K562 (cell line): Measurements from ENCODE around the gene TNIK. TPM values are rescaled to one million over a fixed set of nuclear protein-coding genes. Genes with fewer than 3 reads are reported as not detected.

Source experiments
- ATAC-seq: fragments of 200-7000 bp; cut with Tn5 transposase; 3 replicates; pipeline ENCODE4 v1.9.1; 2020; ENCODE audit warnings: moderate library complexity
- BruUV-seq: library from RNA; stranded (reverse); fragments of 400-500 nt; replicated peaks from 2 replicates; lab custom pipeline; 2021; lab: Mats Ljungman, UMichigan
- CTCF ChIA-PET: fragments of 300-600 bp; formaldehyde crosslinking; extraction: SDS; loops from one replicate; lab custom pipeline; 2021; ENCODE audit warnings: low intra/inter-chr PET ratio; lab: Yijun Ruan, JAX
- POLR2A ChIA-PET: fragments of 300-600, 350-650 bp; sonication (Branson Sonifier 250); formaldehyde crosslinking; extraction: SDS; loops from one replicate; lab custom pipeline; 2021; ENCODE audit warnings: antibody characterized with exemption, inconsistent platforms; lab: Yijun Ruan, JAX
- DNase-seq, 4 experiments: peaks; one replicate each; pipeline versions ENCODE4 v3.0.0 to v3.0.0-alpha.2; 2011 to 2018; ENCODE audit warnings: low spot score in 3 of 4, mixed read lengths in 3 of 4; ENCODE audit errors: extremely low read depth in 1 of 4
- FAIRE-seq: peaks from 2 replicates; lab custom pipeline; 2011; peaks lifted over from hg19 to GRCh38; lab: Jason Lieb, UNC
- H2AFZ ChIP-seq: 2 replicates; pipeline ENCODE4 v1.6.0; 2011; ENCODE audit warnings: low read depth, low read length, control low read depth, inconsistent platforms
- H3K27ac ChIP-seq: fragments of 200-600 bp; 3 replicates; pipeline ENCODE4 v1.8.0; 2011; ENCODE audit warnings: low read depth, mild to moderate bottlenecking, control low read depth, inconsistent platforms, low read length, moderate library complexity, mixed read lengths; ENCODE audit errors: extremely low read depth
- H3K27me3 ChIP-seq, 2 experiments: fragments of 300-600 bp in 1 of 2; 2 replicates in 1 of 2; 3 replicates in 1 of 2; pipeline versions ENCODE4 v1.6.0 to v1.8.0; 2011; ENCODE audit warnings: inconsistent platforms in 2 of 2, low read length in 2 of 2, mild to moderate bottlenecking in 1 of 2, mixed read lengths in 1 of 2, moderate library complexity in 1 of 2; ENCODE audit not compliant: control insufficient read depth in 2 of 2, insufficient read depth in 2 of 2
- H3K36me3 ChIP-seq: fragments of 300-600 bp; 3 replicates; pipeline ENCODE4 v1.8.0; 2011; ENCODE audit warnings: mild to moderate bottlenecking, low read length, inconsistent platforms; ENCODE audit not compliant: control insufficient read depth, insufficient read depth
- H3K4me1 ChIP-seq, 2 experiments: fragments of 200-600 bp in 1 of 2; replicated peaks in 1 of 2; 2 replicates in 1 of 2; 3 replicates in 1 of 2; pipeline versions ENCODE4 v1.5.1 to v1.8.0; 2011; ENCODE audit warnings: inconsistent platforms in 2 of 2, low read length in 2 of 2, mild to moderate bottlenecking in 1 of 2, mixed read lengths in 1 of 2, moderate library complexity in 1 of 2; ENCODE audit not compliant: control insufficient read depth in 2 of 2, insufficient read depth in 2 of 2
- H3K4me2 ChIP-seq: 2 replicates; pipeline ENCODE4 v1.6.1; 2011; ENCODE audit warnings: low read length, control low read depth, inconsistent platforms, mixed read lengths; ENCODE audit not compliant: insufficient read depth
- H3K4me3 ChIP-seq: fragments of 200-600 bp; sonication (generic), shearing (Covaris generic); 2 replicates; pipeline ENCODE4 v1.5.1; 2016; ENCODE audit warnings: control low read depth, inconsistent platforms
- H3K79me2 ChIP-seq: fragments of 200-600 bp; 3 replicates; pipeline ENCODE4 v1.8.0; 2011; ENCODE audit warnings: low read length, inconsistent platforms; ENCODE audit not compliant: control insufficient read depth, insufficient read depth
- H3K9ac ChIP-seq, 2 experiments: 2 replicates each; pipeline versions ENCODE4 v1.6.0 to v1.6.1; 2011; ENCODE audit warnings: low read depth in 2 of 2, low read length in 2 of 2, control low read depth in 1 of 2, inconsistent platforms in 1 of 2, mild to moderate bottlenecking in 1 of 2, mixed read lengths in 1 of 2; ENCODE audit not compliant: insufficient read depth in 1 of 2
- H3K9me1 ChIP-seq: one replicate; pipeline ENCODE4 v1.6.0; 2011; ENCODE audit warnings: inconsistent platforms, mild to moderate bottlenecking, low read length, moderate library complexity; ENCODE audit not compliant: control insufficient read depth, insufficient read depth
- H3K9me3 ChIP-seq: replicated peaks from 2 replicates; pipeline ENCODE4 v1.5.1; 2011; ENCODE audit warnings: low read depth, low read length, inconsistent platforms; ENCODE audit not compliant: control insufficient read depth, insufficient read depth
- H4K20me1 ChIP-seq: replicated peaks from 2 replicates; pipeline ENCODE4 v1.6.1; 2011; ENCODE audit warnings: low read length, inconsistent platforms, mixed read lengths; ENCODE audit not compliant: control insufficient read depth, insufficient read depth
- CBFA2T2 ChIP-seq: fragments of 450-650 bp; conservative IDR thresholded peaks from 2 replicates; pipeline ENCODE4 v1.6.1; 2017; ENCODE audit warnings: mild to moderate bottlenecking
- JUND ChIP-seq, 2 experiments: IDR thresholded peaks; 2 replicates in 1 of 2; 3 replicates in 1 of 2; pipeline ENCODE4 v1.6.1; 2011; ENCODE audit warnings: borderline replicate concordance in 2 of 2, low read depth in 2 of 2, low read length in 2 of 2, improper control_type of control experiment in 1 of 2, missing biosample characterization in 1 of 2, missing genetic modification characterization in 1 of 2, missing genetic modification reagents in 1 of 2
- PCBP2 ChIP-seq: fragments of 200-400 bp; formaldehyde crosslinking; IDR thresholded peaks from 2 replicates; pipeline ENCODE4 v1.6.1; 2018; ENCODE audit warnings: low read length, low read depth, mild to moderate bottlenecking, moderate library complexity; ENCODE audit not compliant: poor library complexity, severe bottlenecking
- POLR2A ChIP-seq: fragments of 450-650 bp; conservative IDR thresholded peaks from 2 replicates; pipeline ENCODE4 v1.6.1; 2016
- PRMT5 ChIP-seq: sonication (generic); formaldehyde crosslinking; IDR thresholded peaks from 2 replicates; pipeline ENCODE4 v1.5.0; 2020; ENCODE audit warnings: missing genetic modification reagents
- REST ChIP-seq, 2 experiments: fragments of 450-650 bp; formaldehyde crosslinking in 1 of 2; IDR thresholded peaks; 2 replicates each; pipeline versions ENCODE4 v1.4.0 to v1.6.1; 2014 to 2020; ENCODE audit warnings: mild to moderate bottlenecking in 2 of 2, borderline replicate concordance in 1 of 2, low read depth in 1 of 2
- RFX7 ChIP-seq: fragments of 250-450 bp; sonication (Bioruptor Pico); IDR thresholded peaks from 2 replicates; pipeline ENCODE4 v1.5.1; 2021; ENCODE audit warnings: mild to moderate bottlenecking
- ZNF76 ChIP-seq: fragments of 250-450 bp; sonication (Bioruptor Pico); IDR thresholded peaks from 2 replicates; pipeline ENCODE4 v1.4.0; 2020; ENCODE audit warnings: mild to moderate bottlenecking, moderate library complexity, borderline replicate concordance
- WGBS: fragments of 100-300 bp; shearing (Covaris generic); methylation state at CpG from one replicate; pipeline ENCODE4 v1.1.6; 2016; ENCODE audit warnings: low coverage, mixed read lengths; ENCODE audit not compliant: insufficient coverage; ENCODE audit errors: missing lambda C conversion rate; 5-methylcytosine and 5-hydroxymethylcytosine counted together
- in situ Hi-C: fragments of 300-500 bp; cut with MboI; formaldehyde crosslinking; loops from 4 replicates; pipeline ENCODE4 v1.15.0; 2018; ENCODE audit warnings: inconsistent platforms, mixed read lengths
- intact Hi-C: fragments of 100-400 bp; cut with micrococcal nuclease; formaldehyde crosslinking; loops from 2 replicates; pipeline ENCODE4 v1.14.2; 2022
- polyA plus RNA-seq, 8 experiments: library from polyadenylated mRNA; depleted of rRNA in 4 of 8; stranded (reverse) in 5 of 8; unstranded in 3 of 8; fragments of >200 nt; fragmentation: Nextera tagmentation in 2 of 8; fragmentation: Illumina TruSeq in 1 of 8; extraction: Ambion mirVana in 2 of 8; extraction: Trizol in 1 of 8; gene quantifications; 2 replicates each; pipeline versions ENCODE4 v1.2.1 to v1.2.3, GENCODE V29; 2011 to 2014; ENCODE audit warnings: inconsistent platforms in 1 of 8, missing spikeins in 1 of 8
- total RNA-seq, 7 experiments: library from RNA; depleted of rRNA in 6 of 7; stranded (reverse); fragments of >200 nt in 6 of 7; fragmentation: Illumina TruSeq in 2 of 7; extraction: Trizol in 2 of 7; gene quantifications; 2 replicates each; pipeline versions ENCODE4 v1.2.1 to v1.2.3, GENCODE V29; 2011 to 2021; ENCODE audit warnings: low replicate concordance in 1 of 7
- TF ChIP-seq, protein P1 (sequence below): fragments of 250-450 bp; sonication (Bioruptor Pico); IDR thresholded peaks from 2 replicates; pipeline ENCODE4 v1.4.0; 2020; ENCODE audit warnings: mild to moderate bottlenecking
- TF ChIP-seq, protein P2 (sequence below): sonication (generic); formaldehyde crosslinking; IDR thresholded peaks from 2 replicates; pipeline ENCODE4 v1.8.0; 2022; ENCODE audit warnings: mild to moderate bottlenecking, missing genetic modification reagents

Gene TNIK
- total and polyA plus RNA-seq, 9 of the 15 experiments (the other 6 are each of a cell fraction or from before 2014, with no cell fraction given) = 6.6 to 39.0 (median 24.7) TPM

DNA sequence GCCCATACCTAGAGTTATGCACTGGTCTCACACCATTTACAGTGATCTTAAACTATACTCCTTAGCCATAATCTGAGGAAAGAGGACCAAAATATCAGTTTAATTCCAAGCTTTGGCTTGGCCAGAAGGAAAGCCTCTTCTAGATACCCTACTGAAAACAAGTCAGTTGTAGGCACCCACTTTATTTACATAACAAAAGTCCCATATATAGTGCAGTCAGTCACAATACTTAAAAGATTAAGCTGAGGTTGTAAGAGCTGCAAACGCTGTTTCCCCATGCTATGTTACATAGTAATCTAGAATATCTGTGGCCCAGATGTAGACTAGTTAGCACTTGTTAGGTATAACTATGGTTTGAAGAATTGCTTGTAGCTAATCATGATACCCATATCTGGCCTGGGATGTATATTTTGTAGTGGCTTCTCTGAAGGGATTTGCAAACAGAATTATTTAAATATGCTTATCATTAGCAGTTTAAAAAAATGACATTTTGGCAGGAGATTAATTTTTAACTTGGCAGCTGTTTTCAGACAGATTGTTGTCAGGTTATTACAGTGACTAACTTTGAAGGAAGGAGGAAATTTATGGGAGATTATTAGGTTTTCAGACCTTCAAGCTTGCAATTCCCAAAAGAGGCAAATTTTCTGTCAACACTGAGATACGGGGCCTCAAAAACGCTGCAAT, 273.2 kb downstream of the TNIK start:
- ATAC-seq (no peak), DNase-seq (no peak), FAIRE-seq (no peak)
- BruUV-seq = no TSS peak
- in situ Hi-C loops (no loop called here), intact Hi-C loops (loop anchor here (5.0 kb wide), 2 partner anchors 275 to 585 kb away; partner anchors contain the start of gene TNIK)
- 86% methylated on average over 3 of the region's 3 CpGs for whole genome bisulfite sequencing
- Histone ChIP-seq H3K9ac (no peak overlapping the region), H3K27ac (no peak overlapping the region), H3K9me1 (no peaks in the 10 kb centered on the region), H2AFZ (no peak overlapping the region), H4K20me1 (no peaks in the 10 kb centered on the region), H3K27me3 (no peaks in the 10 kb centered on the region), H3K9me3 (no peaks in the 10 kb centered on the region; the same call in 1 of the 2 replicates), H3K79me2 (peaks cover 3% of the 10 kb centered on the region; the same call in 2 of the 3 replicates), H3K4me2 (no peak overlapping the region), H3K4me3 (no peak overlapping the region), H3K36me3 (peaks cover 15% of the 10 kb centered on the region; the same call in 2 of the 3 replicates), H3K4me1 (peaks cover 4 to 37% of the 10 kb centered on the region in 2 experiments)
- ChIA-PET CTCF (interaction anchor here (1.1 to 3.5 kb wide), 2 partner anchors 267 to 380 kb away, joined by 3 to 17 read pairs; no protein-coding TSS in a partner anchor), POLR2A (interaction anchor here (0.6 kb wide), 1 partner anchor 212 kb away, joined by 3 read pairs; no protein-coding TSS in a partner anchor)
- TF ChIP-seq RFX7 (CRISPR knock-in tag) (no peak), JUND (IDR thresholded peaks at IDR 0.05; ENCODE audit: borderline replicate concordance, low read depth, low read length) (no peak), JUND (tag; IDR thresholded peaks at IDR 0.05; ENCODE audit: borderline replicate concordance, low read depth, low read length) (no peak), PCBP2 (no peak), ZNF76 (CRISPR knock-in tag) (no peak), CBFA2T2 (no peak), REST (IDR thresholded peaks at IDR 0.05; ENCODE audit: borderline replicate concordance) (no peak), REST (CRISPR knock-in tag; IDR thresholded peaks at IDR 0.05; ENCODE audit: low read depth) (no peak), PRMT5 (no peak), POLR2A (no peak)
- TF ChIP-seq, protein P1, sequence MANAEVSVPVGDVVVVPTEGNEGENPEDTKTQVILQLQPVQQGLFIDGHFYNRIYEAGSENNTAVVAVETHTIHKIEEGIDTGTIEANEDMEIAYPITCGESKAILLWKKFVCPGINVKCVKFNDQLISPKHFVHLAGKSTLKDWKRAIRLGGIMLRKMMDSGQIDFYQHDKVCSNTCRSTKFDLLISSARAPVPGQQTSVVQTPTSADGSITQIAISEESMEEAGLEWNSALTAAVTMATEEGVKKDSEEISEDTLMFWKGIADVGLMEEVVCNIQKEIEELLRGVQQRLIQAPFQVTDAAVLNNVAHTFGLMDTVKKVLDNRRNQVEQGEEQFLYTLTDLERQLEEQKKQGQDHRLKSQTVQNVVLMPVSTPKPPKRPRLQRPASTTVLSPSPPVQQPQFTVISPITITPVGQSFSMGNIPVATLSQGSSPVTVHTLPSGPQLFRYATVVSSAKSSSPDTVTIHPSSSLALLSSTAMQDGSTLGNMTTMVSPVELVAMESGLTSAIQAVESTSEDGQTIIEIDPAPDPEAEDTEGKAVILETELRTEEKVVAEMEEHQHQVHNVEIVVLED (CRISPR knock-in tag) = no peak
- TF ChIP-seq, protein P2, sequence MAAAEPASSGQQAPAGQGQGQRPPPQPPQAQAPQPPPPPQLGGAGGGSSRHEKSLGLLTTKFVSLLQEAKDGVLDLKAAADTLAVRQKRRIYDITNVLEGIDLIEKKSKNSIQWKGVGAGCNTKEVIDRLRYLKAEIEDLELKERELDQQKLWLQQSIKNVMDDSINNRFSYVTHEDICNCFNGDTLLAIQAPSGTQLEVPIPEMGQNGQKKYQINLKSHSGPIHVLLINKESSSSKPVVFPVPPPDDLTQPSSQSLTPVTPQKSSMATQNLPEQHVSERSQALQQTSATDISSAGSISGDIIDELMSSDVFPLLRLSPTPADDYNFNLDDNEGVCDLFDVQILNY (CRISPR knock-in tag) = no peak
